ENCODE measurements around the gene GDF3. TPM values are rescaled to one million over a fixed set of nuclear protein-coding genes. Genes with fewer than 3 reads are reported as not detected.

Gene GDF3
- total and polyA plus RNA-seq, 9 of the 15 experiments (the other 6 are each of a cell fraction or from before 2014, with no cell fraction given): not detected

DNA sequence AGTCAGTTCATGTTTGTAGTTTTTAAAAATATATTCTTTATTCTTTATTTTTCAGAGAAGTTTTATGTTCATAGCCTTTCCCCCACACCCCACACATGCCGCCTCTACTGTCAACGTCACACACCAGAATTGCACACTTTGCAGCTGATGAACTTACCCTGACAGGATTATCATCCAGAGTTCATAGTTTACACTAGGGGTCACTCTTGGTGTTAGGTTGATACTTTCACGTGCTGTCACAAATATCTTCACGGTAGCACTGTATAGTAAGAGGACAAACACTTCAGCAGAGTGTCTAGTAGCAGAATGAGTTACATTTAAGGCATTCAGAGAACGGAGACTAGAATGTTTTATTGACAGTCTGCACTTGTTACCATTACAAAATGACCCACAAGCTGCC is 20.8 kb upstream of the GDF3 start (continued):
- TF ChIP-seq, protein P1, sequence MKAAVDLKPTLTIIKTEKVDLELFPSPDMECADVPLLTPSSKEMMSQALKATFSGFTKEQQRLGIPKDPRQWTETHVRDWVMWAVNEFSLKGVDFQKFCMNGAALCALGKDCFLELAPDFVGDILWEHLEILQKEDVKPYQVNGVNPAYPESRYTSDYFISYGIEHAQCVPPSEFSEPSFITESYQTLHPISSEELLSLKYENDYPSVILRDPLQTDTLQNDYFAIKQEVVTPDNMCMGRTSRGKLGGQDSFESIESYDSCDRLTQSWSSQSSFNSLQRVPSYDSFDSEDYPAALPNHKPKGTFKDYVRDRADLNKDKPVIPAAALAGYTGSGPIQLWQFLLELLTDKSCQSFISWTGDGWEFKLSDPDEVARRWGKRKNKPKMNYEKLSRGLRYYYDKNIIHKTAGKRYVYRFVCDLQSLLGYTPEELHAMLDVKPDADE (conservative IDR thresholded peaks at IDR 0.05; ENCODE audit: control insufficient read depth, low read depth, low read length): no peak
- TF ChIP-seq DIDO1 (tag; IDR thresholded peaks at IDR 0.05; ENCODE audit: low read depth): no peak
- no peak for TF ChIP-seq HMG20A (CRISPR knock-in tag; conservative IDR thresholded peaks at IDR 0.05)
- TF ChIP-seq ZNF785 (CRISPR knock-in tag; IDR thresholded peaks at IDR 0.05): no peak
- TF ChIP-seq ESRRB (CRISPR knock-in tag; IDR thresholded peaks at IDR 0.05; ENCODE audit: borderline replicate concordance): no peak
- TF ChIP-seq ETV1 (tag; conservative IDR thresholded peaks at IDR 0.05; ENCODE audit: low read depth): no peak
- no peak for TF ChIP-seq ZNF445 (CRISPR knock-in tag; IDR thresholded peaks at IDR 0.05; ENCODE audit: low read depth)
- TF ChIP-seq PHB2 (IDR thresholded peaks at IDR 0.05; ENCODE audit: low read depth): no peak

DNA sequence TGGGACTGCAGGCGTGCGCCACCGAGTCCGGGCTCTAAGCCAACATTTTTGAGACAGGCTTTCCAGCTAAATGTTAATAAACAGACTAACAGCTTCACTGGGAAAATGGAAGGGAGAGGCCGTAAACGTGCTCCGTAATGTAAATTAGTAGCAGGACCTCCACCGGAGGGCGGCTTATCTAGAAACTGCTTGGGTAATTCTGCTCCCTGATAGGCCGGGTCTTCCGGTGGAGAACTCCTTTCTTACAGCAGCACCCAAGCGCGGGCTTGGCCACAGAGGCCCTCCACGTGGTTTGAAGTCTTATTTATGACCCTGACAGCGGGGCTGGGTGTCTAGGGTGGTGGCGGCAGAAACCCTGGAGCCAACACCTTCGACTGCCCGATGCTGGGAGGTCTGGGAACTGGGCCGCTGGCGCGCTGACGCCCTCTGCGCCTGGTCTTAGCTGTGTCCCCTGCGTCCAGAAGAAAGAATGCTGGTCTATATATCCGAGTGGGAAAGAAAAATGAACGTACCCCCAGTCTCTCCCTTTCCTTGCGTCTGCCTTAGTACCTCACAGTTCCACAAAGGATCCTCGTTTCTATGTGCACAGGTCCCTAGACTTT is 17.4 kb upstream of the GDF3 start:
- DNase-seq (ENCODE audit: extremely low read depth in 1 of 4, low spot score in 3 of 4) (peak in 2 of 4 experiments; percentile 6 to 8), FAIRE-seq (no peak), ATAC-seq (no peak)
- H3K9me3 ChIP-seq (replicated peaks; ENCODE audit: control insufficient read depth, insufficient read depth, low read depth, low read length): no peaks in the 10 kb centered on the region
- H3K4me2 ChIP-seq (ENCODE audit: insufficient read depth, low read length): no peak overlapping the region
- CTCF ChIA-PET (ENCODE audit: low intra/inter-chr PET ratio): no interaction called here
- H3K4me1 ChIP-seq (replicated peaks in 1 of 2; ENCODE audit: control insufficient read depth in 2 of 2, insufficient read depth in 2 of 2, low read length in 2 of 2): peaks cover 0 to 3% of the 10 kb centered on the region in 2 experiments; a peak in 1 of 5 replicates
- no peaks in the 10 kb centered on the region for H4K20me1 ChIP-seq (replicated peaks; ENCODE audit: control insufficient read depth, insufficient read depth, low read length)
- POLR2A ChIA-PET: no interaction called here
- H3K27me3 ChIP-seq (ENCODE audit: control insufficient read depth in 2 of 2, insufficient read depth in 2 of 2, low read length in 2 of 2): peaks cover 0 to 8% of the 10 kb centered on the region in 2 experiments; a peak in 2 of 5 replicates
- in situ Hi-C loops (cut with MboI): no loop called here
- no peaks in the 10 kb centered on the region for H3K9me1 ChIP-seq (ENCODE audit: control insufficient read depth, insufficient read depth, low read length)
- no peak overlapping the region for H3K9ac ChIP-seq (ENCODE audit: insufficient read depth in 1 of 2, low read depth in 2 of 2, low read length in 2 of 2)
- intact Hi-C loops (cut with micrococcal nuclease): no loop called here
- no peak overlapping the region for H3K4me3 ChIP-seq
- BruUV-seq (replicated peaks): no TSS peak
- H2AFZ ChIP-seq (ENCODE audit: low read depth, low read length): peak overlapping the region; percentile 14; the same call in 1 of the 2 replicates
- H3K36me3 ChIP-seq (ENCODE audit: control insufficient read depth, insufficient read depth, low read length): no peaks in the 10 kb centered on the region
- H3K27ac ChIP-seq (ENCODE audit: extremely low read depth, low read depth, low read length): no peak overlapping the region
- 31% methylated on average over 21 of the region's 28 CpGs for WGBS (ENCODE audit: insufficient coverage, low coverage, missing lambda C conversion rate)
- no peaks in the 10 kb centered on the region for H3K79me2 ChIP-seq (ENCODE audit: control insufficient read depth, insufficient read depth, low read length)
- TF ChIP-seq, protein P2, sequence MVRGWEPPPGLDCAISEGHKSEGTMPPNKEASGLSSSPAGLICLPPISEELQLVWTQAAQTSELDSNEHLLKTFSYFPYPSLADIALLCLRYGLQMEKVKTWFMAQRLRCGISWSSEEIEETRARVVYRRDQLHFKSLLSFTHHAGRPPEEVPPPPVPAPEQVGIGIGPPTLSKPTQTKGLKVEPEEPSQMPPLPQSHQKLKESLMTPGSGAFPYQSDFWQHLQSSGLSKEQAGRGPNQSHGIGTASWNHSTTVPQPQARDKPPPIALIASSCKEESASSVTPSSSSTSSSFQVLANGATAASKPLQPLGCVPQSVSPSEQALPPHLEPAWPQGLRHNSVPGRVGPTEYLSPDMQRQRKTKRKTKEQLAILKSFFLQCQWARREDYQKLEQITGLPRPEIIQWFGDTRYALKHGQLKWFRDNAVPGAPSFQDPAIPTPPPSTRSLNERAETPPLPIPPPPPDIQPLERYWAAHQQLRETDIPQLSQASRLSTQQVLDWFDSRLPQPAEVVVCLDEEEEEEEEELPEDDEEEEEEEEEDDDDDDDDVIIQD (CRISPR knock-in tag; IDR thresholded peaks at IDR 0.05): no peak
- TF ChIP-seq RFX1 (IDR thresholded peaks at IDR 0.05): no peak
- TF ChIP-seq L3MBTL2 (IDR thresholded peaks at IDR 0.05): peak; percentile 34; the same call in 1 of the 2 replicates
- no peak for TF ChIP-seq POLR2AphosphoS2 (IDR thresholded peaks at IDR 0.05; ENCODE audit: low read length)
